Tongue (tissue), 2 donors: ENCODE results near the gene FOXL2. TPM values are rescaled to one million over a fixed set of nuclear protein-coding genes. Genes with fewer than 3 reads are reported as not detected.

Experiments used
- DNase-seq: peaks from one replicate; pipeline ENCODE4 v3.0.0-alpha.2; 2015
- total RNA-seq: library from RNA; depleted of rRNA; stranded (reverse); fragments of >200 nt; gene quantifications from one replicate; pipeline ENCODE4 v1.2.3, GENCODE V29; 2014

FOXL2 gene
- total RNA-seq = 0.41 TPM

GRCh38 chr3:138946663-138947494, at the start of gene FOXL2, which contains the start of gene FOXL2NB:
FOXL2 (minus strand) TSS chr3:138947137; CDS start chr3:138946722, 415 bp downstream.
FOXL2NB (plus strand) TSS chr3:138947217; CDS start chr3:138947365, 148 bp downstream.
- DNase-seq = peak; percentile 81

- DNase-seq = no peak
Observed at GRCh38 chr3:138995706-138996105, 48.8 kb upstream of the FOXL2 start.

GRCh38 chr3:138987181-138987580, 40.2 kb upstream of the FOXL2 start:
- no peak for DNase-seq

- no peak for DNase-seq
Observed at GRCh38 chr3:138985932-138986331, 39.0 kb upstream of the FOXL2 start.

GRCh38 chr3:138984816-138985215, 37.9 kb upstream of the FOXL2 start:
- no peak for DNase-seq

- no peak for DNase-seq
Observed at GRCh38 chr3:138976047-138976446, 29.1 kb upstream of the FOXL2 start.

- DNase-seq = no peak
Observed at GRCh38 chr3:138975351-138975750, 28.4 kb upstream of the FOXL2 start.

- no peak for DNase-seq
Observed at GRCh38 chr3:138974462-138974861, 27.5 kb upstream of the FOXL2 start.

- DNase-seq = no peak
Observed at GRCh38 chr3:138972941-138973340, 26.0 kb upstream of the FOXL2 start.

- DNase-seq = no peak
Observed at GRCh38 chr3:138971766-138972320, 24.9 kb upstream of the FOXL2 start.

GRCh38 chr3:138964923-138965322, 18.0 kb upstream of the FOXL2 start:
- no peak for DNase-seq

- no peak for DNase-seq
Observed at GRCh38 chr3:138964264-138964663, 17.3 kb upstream of the FOXL2 start.

GRCh38 chr3:138962854-138963560, 16.1 kb upstream of the FOXL2 start:
- DNase-seq = no peak

- no peak for DNase-seq
Observed at GRCh38 chr3:138960417-138960852, 13.5 kb upstream of the FOXL2 start.

- DNase-seq = no peak
Observed at GRCh38 chr3:138950701-138951100, 3.8 kb upstream of the FOXL2 start.

- peak; percentile 53 for DNase-seq
Observed at GRCh38 chr3:138950006-138950644, 3.2 kb upstream of the FOXL2 start.

- DNase-seq = no peak
Observed at GRCh38 chr3:138949445-138950005, 2.6 kb upstream of the FOXL2 start.

GRCh38 chr3:138949002-138949418, 2.1 kb upstream of the FOXL2 start:
- DNase-seq = no peak

- no peak for DNase-seq
Observed at GRCh38 chr3:138948371-138949001, 1.5 kb upstream of the FOXL2 start.

GRCh38 chr3:138947495-138948121, 671 bp upstream of the FOXL2 start:
- DNase-seq = no peak
